ENCODE data around the gene SLC8A1. TPM values are rescaled to one million over a fixed set of nuclear protein-coding genes. Genes with fewer than 3 reads are reported as not detected.

The SLC8A1 gene
- total and polyA plus RNA-seq, 12 donors = 0.54 to 128 (median 18.5) TPM

DNA sequence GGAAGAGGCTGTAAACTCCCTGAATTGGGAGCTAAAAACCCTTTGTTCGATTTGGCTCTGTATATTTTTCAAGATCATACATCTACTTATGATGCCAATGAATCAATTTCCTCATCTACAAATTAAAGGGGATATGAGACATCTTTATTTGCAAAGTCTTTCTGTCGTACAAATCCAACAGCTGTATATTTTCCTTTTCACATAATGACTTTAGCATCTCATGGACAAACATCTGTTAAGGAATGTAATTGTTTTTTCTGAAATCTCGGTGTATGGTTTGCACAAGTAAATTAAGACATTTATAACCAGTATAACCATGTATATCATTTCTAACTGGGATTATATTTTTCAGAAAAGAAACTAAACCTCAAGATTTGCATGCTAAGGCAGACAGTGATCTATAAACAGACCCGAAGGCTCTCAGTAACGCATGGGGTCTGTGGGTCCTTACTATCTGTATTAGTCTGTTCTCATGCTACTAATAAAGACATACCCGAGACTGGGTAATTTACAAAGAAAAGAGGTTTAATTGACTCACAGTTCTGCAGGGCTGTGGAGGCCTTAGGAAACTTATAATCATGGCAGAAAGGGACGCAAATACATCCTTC lies 130.8 kb downstream of the SLC8A1 start:
- Histone ChIP-seq H3K4me1 (replicated peaks in 1 of 2) (peaks cover 14 to 17% of the 10 kb centered on the region in 2 donors), H3K36me3 (replicated peaks in 1 of 2) (no peaks in the 10 kb centered on the region), H3K4me3 (no peak overlapping the region), H3K27me3 (no peaks in the 10 kb centered on the region), H3K9me3 (replicated peaks in 1 of 3) (no peaks in the 10 kb centered on the region), H3K27ac (no peak overlapping the region)
- intact Hi-C loops (cut with DNase I) = no loop called here
- no peak for DNase-seq
- TF ChIP-seq, protein P1, sequence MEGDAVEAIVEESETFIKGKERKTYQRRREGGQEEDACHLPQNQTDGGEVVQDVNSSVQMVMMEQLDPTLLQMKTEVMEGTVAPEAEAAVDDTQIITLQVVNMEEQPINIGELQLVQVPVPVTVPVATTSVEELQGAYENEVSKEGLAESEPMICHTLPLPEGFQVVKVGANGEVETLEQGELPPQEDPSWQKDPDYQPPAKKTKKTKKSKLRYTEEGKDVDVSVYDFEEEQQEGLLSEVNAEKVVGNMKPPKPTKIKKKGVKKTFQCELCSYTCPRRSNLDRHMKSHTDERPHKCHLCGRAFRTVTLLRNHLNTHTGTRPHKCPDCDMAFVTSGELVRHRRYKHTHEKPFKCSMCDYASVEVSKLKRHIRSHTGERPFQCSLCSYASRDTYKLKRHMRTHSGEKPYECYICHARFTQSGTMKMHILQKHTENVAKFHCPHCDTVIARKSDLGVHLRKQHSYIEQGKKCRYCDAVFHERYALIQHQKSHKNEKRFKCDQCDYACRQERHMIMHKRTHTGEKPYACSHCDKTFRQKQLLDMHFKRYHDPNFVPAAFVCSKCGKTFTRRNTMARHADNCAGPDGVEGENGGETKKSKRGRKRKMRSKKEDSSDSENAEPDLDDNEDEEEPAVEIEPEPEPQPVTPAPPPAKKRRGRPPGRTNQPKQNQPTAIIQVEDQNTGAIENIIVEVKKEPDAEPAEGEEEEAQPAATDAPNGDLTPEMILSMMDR (IDR thresholded peaks at IDR 0.05) = no peak
- TF ChIP-seq POLR2A (IDR thresholded peaks at IDR 0.05) = no peak
- 85 to 90% (median 90%) methylated on average over 7 of the region's 7 CpGs for WGBS, 4 donors

DNA sequence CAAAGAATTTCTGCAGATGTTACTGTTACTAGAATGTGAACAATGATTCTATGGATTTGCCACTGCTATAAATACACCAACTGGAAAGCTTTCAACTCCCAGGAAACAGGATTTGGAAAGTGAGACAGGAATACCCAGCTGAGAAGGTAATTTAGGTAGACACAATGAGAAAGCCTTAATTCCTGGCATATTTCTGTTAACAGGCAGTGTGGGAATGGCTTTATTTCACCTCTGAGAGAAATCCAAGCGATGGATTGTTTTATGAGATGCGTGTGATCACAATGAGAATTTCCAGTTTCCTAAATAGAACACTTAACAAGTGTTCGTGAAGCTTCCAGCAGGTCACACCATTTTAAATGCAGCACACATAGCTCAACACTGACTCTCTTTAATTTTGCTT lies 133.0 kb downstream of the SLC8A1 start:
- intact Hi-C loops (cut with DNase I) = no loop called here
- H3K36me3 ChIP-seq (replicated peaks in 1 of 2) = no peaks in the 10 kb centered on the region
- 77 to 97% (median 95%) methylated on average over 3 of the region's 3 CpGs for WGBS, 4 donors
- H3K27ac ChIP-seq = no peak overlapping the region
- peaks cover 14 to 26% of the 10 kb centered on the region in 2 donors for H3K4me1 ChIP-seq (replicated peaks in 1 of 2)
- H3K9me3 ChIP-seq (replicated peaks in 1 of 3) = peaks cover 0 to 9% (median 8%) of the 10 kb centered on the region in 3 donors
- no peak overlapping the region for H3K4me3 ChIP-seq
- no peak for DNase-seq
- TF ChIP-seq, protein P1 (IDR thresholded peaks at IDR 0.05) = no peak
- no peak for TF ChIP-seq POLR2A (IDR thresholded peaks at IDR 0.05)
- H3K27me3 ChIP-seq = no peaks in the 10 kb centered on the region

DNA sequence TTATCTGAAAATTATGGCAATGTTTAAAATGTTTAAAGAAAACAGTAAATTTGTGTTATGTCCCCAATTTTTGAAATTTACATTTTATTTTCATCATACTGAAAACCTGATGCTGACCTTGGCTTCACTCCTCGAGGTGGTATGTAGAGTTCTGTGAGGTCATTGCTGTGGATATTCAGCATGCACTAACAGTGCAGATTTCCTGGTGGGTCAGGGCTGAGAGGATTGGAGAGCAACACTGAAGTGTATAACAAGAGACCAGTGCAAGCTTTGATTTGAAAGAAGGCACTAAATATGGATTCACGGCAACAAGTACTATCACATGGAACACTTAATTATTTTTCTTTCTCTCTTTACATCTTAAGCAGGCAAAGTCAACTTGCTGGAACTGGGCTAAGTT lies 134.1 kb downstream of the SLC8A1 start:
- WGBS, 4 donors = 45 to 57% (median 48%) methylated on average over 2 of the region's 2 CpGs
- Histone ChIP-seq H3K36me3 (replicated peaks in 1 of 2) (no peaks in the 10 kb centered on the region), H3K4me1 (replicated peaks in 1 of 2) (peaks cover 14 to 26% of the 10 kb centered on the region in 2 donors), H3K9me3 (replicated peaks in 1 of 3) (peaks cover 0 to 12% (median 8%) of the 10 kb centered on the region in 3 donors), H3K27me3 (no peaks in the 10 kb centered on the region), H3K27ac (no peak overlapping the region), H3K4me3 (no peak overlapping the region)
- intact Hi-C loops (cut with DNase I) = no loop called here
- TF ChIP-seq POLR2A (IDR thresholded peaks at IDR 0.05) = no peak
- TF ChIP-seq, protein P1 (IDR thresholded peaks at IDR 0.05) = no peak
- DNase-seq = no peak

DNA sequence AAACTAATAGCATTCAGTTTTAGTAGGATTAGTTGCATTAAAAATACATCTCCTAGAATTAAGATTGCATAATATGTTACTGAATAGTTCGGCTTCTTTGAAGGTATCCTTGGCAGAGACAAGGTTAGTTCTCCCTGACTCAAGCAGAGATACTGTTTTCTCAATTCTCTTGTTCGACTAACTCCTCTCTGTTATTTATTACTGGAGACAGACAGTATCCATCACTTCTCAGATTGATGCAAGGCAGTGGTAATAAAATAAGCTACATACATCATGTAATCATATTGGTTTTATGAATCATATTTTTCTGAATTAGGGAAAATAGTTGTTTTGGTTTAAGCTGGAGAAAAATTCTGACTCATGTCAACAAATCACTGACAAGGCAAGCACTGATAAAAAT lies 134.8 kb downstream of the SLC8A1 start:
- DNase-seq = no peak
- TF ChIP-seq POLR2A (IDR thresholded peaks at IDR 0.05) = no peak
- TF ChIP-seq, protein P1 (IDR thresholded peaks at IDR 0.05) = no peak
- H3K27ac ChIP-seq = peak overlapping the region in 2 of 5 donors; percentile 22 to 31
- WGBS, 4 donors = 25 to 42% (median 28%) methylated on average over 2 of the region's 2 CpGs
- H3K36me3 ChIP-seq (replicated peaks in 1 of 2) = no peaks in the 10 kb centered on the region
- intact Hi-C loops (cut with DNase I) = no loop called here
- H3K4me3 ChIP-seq = no peak overlapping the region
- peaks cover 0 to 12% (median 8%) of the 10 kb centered on the region in 3 donors for H3K9me3 ChIP-seq (replicated peaks in 1 of 3)
- H3K27me3 ChIP-seq = no peaks in the 10 kb centered on the region
- H3K4me1 ChIP-seq (replicated peaks in 1 of 2) = peaks cover 14 to 26% of the 10 kb centered on the region in 2 donors

Data from adrenal gland (tissue), 12 donors.